Adrenal gland (tissue), 12 donors: Measurements from ENCODE around the gene PFKM. TPM values are rescaled to one million over a fixed set of nuclear protein-coding genes. Genes with fewer than 3 reads are reported as not detected.
A peak's percentile ranks its signal among the peaks of the same experiment; 100 is the strongest.

Experiments used
- DNase-seq, 7 donors: peaks; one replicate each; pipeline ENCODE4 v3.0.0-alpha.2; 2019 to 2020
- H3K27ac ChIP-seq, 5 donors: fragments of 200-600 bp; sonication (generic) in 4 of 5; 1 replicate in 3 of 5; 2 replicates in 2 of 5; pipeline versions ENCODE4 v1.5.1 to v1.8.0; 2016 to 2020; ENCODE audit warnings: mild to moderate bottlenecking in 1 of 5
- H3K27me3 ChIP-seq: fragments of 200-600 bp; 2 replicates; pipeline ENCODE4 v1.8.0; 2021
- H3K36me3 ChIP-seq, 2 donors: fragments of 200-600 bp; replicated peaks in 1 of 2; 1 replicate in 1 of 2; 2 replicates in 1 of 2; pipeline versions ENCODE4 v1.5.1 to v1.8.0; 2018 to 2022
- H3K4me1 ChIP-seq, 2 donors: fragments of 200-600 bp; replicated peaks in 1 of 2; 1 replicate in 1 of 2; 2 replicates in 1 of 2; pipeline versions ENCODE4 v1.5.1 to v1.8.0; 2018 to 2021
- H3K4me3 ChIP-seq, 4 donors: fragments of 200-600 bp; sonication (generic) in 3 of 4; one replicate each; pipeline ENCODE4 v1.5.1; 2016 to 2018
- H3K9me3 ChIP-seq, 3 donors: fragments of 200-600 bp; sonication (generic) in 1 of 3; replicated peaks in 1 of 3; 1 replicate in 2 of 3; 2 replicates in 1 of 3; pipeline versions ENCODE4 v1.5.1 to v1.8.0; 2016 to 2021
- POLR2A ChIP-seq, 2 donors: fragments of 450-650 bp; IDR thresholded peaks; one replicate each; pipeline ENCODE4 v1.6.1; 2017; ENCODE audit warnings: antibody characterized with exemption in 2 of 2, mild to moderate bottlenecking in 2 of 2, moderate library complexity in 1 of 2
- WGBS, 4 donors: extraction: QIAGEN DNeasy Blood & Tissue Kit in 2 of 4; methylation state at CpG; one replicate each; pipeline versions ENCODE4 v1.1.5 to v1.1.7; 2013 to 2017; 5-methylcytosine and 5-hydroxymethylcytosine counted together
- intact Hi-C, 2 donors: fragments of 100-400 bp; cut with DNase I; formaldehyde crosslinking; loops; one replicate each; pipeline versions ENCODE4 v1.14.1 to v1.15.0; 2022 to 2023
- polyA plus RNA-seq, 3 donors: library from polyadenylated mRNA; stranded (reverse); fragments of 200-250 nt in 2 of 3; fragments of 350-450 nt in 1 of 3; fragmentation: Illumina TruSeq in 1 of 3; extraction: RNeasy Lipid Tissue Mini Kit (QIAGEN cat#74804) in 1 of 3; gene quantifications; one replicate each; pipeline ENCODE4 v1.2.3, GENCODE V29; 2013 to 2014
- total RNA-seq, 9 donors: library from RNA; depleted of rRNA in 4 of 9; stranded (reverse); fragments of >200 nt in 4 of 9; fragments of 120-200 nt in 1 of 9; fragmentation: NEBNext Ultra II Directional in 1 of 9; extraction: Animal tissue kit (Norgen Biotek cat#: 25700) in 1 of 9; gene quantifications; one replicate each; pipeline versions ENCODE4 v1.1.0 to v1.2.4, GENCODE V29; 2013 to 2023
- TF ChIP-seq, protein P1 (sequence below), 6 experiments: fragments of 450-650 bp in 4 of 6; fragments of 200-600 bp in 2 of 6; sonication (generic) in 1 of 6; IDR thresholded peaks; 1 replicate in 5 of 6; 2 replicates in 1 of 6; pipeline versions ENCODE4 v1.5.1 to v1.8.0; 2016 to 2021; ENCODE audit warnings: antibody characterized with exemption in 6 of 6, mild to moderate bottlenecking in 2 of 6, moderate library complexity in 1 of 6
- donor health status: healthy with polysubstance abuse.
- donor health status: Bipolar disorder and iron deficiency.
- donor health status: DM: yes; HTN: yes; CAD: no.
- donor health status: DM: no; HTN: no; CAD: no.
- donor health status: DM: no; HTN: no; CAD: no.
- donor health status: DM: yes; HTN: yes; CAD: no.

Gene PFKM
- total and polyA plus RNA-seq, 12 donors: 44.4 to 183 (median 107) TPM

DNA sequence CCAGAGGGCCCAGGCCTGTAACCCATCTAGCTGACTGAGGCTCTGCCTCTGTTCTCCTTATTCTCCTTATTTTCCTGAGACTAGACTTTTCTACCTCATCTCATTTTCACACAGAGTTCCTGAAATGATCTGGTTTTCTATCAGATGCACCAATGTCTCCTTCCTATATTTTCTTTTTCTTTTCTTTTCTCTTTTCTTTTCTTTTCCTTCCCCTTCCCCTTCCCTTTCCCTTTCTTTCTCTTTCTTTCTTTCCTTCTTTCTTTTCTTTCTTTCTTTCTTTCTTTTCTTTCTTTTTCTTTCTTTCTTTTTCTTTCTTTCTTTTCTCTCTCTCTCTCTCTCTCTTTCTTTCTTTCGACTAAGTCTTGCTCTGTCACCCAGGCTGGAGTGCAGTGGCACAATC is 61.3 kb downstream of the PFKM start:
- no peak for DNase-seq
- Histone ChIP-seq H3K27me3 (no peaks in the 10 kb centered on the region), H3K27ac (no peak overlapping the region), H3K36me3 (no peaks in the 10 kb centered on the region), H3K9me3 (no peaks in the 10 kb centered on the region), H3K4me1 (peaks cover 5 to 21% of the 10 kb centered on the region in 2 donors), H3K4me3 (no peak overlapping the region)
- 83 to 95% (median 92%) methylated on average over 1 of the region's 1 CpG for WGBS, 4 donors
- intact Hi-C loops: loop anchor here (10.0 kb wide), 1 partner anchor 274 kb away; no protein-coding TSS in a partner anchor
- TF ChIP-seq, protein P1, sequence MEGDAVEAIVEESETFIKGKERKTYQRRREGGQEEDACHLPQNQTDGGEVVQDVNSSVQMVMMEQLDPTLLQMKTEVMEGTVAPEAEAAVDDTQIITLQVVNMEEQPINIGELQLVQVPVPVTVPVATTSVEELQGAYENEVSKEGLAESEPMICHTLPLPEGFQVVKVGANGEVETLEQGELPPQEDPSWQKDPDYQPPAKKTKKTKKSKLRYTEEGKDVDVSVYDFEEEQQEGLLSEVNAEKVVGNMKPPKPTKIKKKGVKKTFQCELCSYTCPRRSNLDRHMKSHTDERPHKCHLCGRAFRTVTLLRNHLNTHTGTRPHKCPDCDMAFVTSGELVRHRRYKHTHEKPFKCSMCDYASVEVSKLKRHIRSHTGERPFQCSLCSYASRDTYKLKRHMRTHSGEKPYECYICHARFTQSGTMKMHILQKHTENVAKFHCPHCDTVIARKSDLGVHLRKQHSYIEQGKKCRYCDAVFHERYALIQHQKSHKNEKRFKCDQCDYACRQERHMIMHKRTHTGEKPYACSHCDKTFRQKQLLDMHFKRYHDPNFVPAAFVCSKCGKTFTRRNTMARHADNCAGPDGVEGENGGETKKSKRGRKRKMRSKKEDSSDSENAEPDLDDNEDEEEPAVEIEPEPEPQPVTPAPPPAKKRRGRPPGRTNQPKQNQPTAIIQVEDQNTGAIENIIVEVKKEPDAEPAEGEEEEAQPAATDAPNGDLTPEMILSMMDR (IDR thresholded peaks at IDR 0.05): no peak
- no peak for TF ChIP-seq POLR2A (IDR thresholded peaks at IDR 0.05)

DNA sequence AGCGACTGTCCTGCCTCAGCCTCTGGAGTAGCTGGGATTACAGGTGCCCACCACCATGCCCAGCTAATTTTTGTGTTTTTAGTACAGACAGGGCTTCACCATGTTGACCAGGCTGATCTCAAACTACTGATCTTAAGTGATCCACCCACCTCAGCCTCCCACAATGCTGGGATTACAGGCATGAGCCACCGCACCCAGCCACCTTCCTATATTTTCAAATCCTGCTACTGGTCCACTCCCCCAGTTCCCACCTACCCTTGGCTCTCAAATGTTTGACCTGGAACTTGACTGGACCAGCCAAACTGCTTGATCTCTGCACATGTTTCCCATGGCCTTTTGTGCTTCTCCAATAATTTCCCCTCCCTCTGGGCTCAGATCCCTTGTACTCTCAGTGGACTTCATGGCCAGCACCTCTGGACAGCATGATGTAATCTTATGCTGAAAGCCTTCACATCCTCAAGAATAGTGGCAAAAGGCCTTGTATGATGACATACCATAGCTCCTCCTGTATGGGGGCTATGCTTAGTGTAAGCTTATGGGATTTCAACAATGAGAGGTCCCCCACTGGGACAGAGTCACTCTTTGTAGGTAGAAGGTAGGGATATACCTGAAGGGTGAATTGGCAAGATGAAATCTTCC is 61.8 kb downstream of the PFKM start:
- H3K9me3 ChIP-seq: no peaks in the 10 kb centered on the region
- peaks cover 5 to 21% of the 10 kb centered on the region in 2 donors for H3K4me1 ChIP-seq
- WGBS, 4 donors: 91 to 96% (median 94%) methylated on average over 2 of the region's 2 CpGs
- no peaks in the 10 kb centered on the region for H3K36me3 ChIP-seq
- TF ChIP-seq, protein P1 (IDR thresholded peaks at IDR 0.05): no peak
- TF ChIP-seq POLR2A (IDR thresholded peaks at IDR 0.05): no peak
- no peak overlapping the region for H3K27ac ChIP-seq
- no peak overlapping the region for H3K4me3 ChIP-seq
- H3K27me3 ChIP-seq: no peaks in the 10 kb centered on the region
- intact Hi-C loops: loop anchor here (10.0 kb wide), 1 partner anchor 274 kb away; no protein-coding TSS in a partner anchor
- DNase-seq: no peak

GRCh38 chr12:48182631-48183030 is 63.5 kb downstream of the PFKM start:
- no peaks in the 10 kb centered on the region for H3K27me3 ChIP-seq
- H3K36me3 ChIP-seq: no peaks in the 10 kb centered on the region
- H3K27ac ChIP-seq: peak overlapping the region in 3 of 5 donors; percentile 45 to 83 (median 58)
- intact Hi-C loops: loop anchor here (10.0 kb wide), 1 partner anchor 272 kb away; no protein-coding TSS in a partner anchor
- no peak for DNase-seq
- H3K4me1 ChIP-seq: peaks cover 5 to 21% of the 10 kb centered on the region in 2 donors
- no peak for TF ChIP-seq POLR2A (IDR thresholded peaks at IDR 0.05)
- TF ChIP-seq, protein P1 (IDR thresholded peaks at IDR 0.05): no peak
- no peaks in the 10 kb centered on the region for H3K9me3 ChIP-seq
- WGBS, 4 donors: 2 to 6% (median 2%) methylated on average over 7 of the region's 7 CpGs
- peak overlapping the region in 3 of 4 donors; percentile 50 to 62 (median 62) for H3K4me3 ChIP-seq

GRCh38 chr12:48183091-48183875 is 64.1 kb downstream of the PFKM start, which contains the start of gene CCDC184:
Gene CCDC184 (plus strand): TSS chr12:48183644. CDS start chr12:48184123, 479 bp downstream.
- Histone ChIP-seq H3K4me3 (peak within 1 kb of the TSS; percentile 50 to 62 (median 56)), H3K9me3 (no peaks in the 10 kb centered on the region), H3K27ac (peak within 1 kb of the TSS in 3 of 5 donors; percentile 45 to 83 (median 58)), H3K36me3 (no peaks in the 10 kb centered on the region), H3K27me3 (no peaks in the 10 kb centered on the region), H3K4me1 (peaks cover 5 to 21% of the 10 kb centered on the region in 2 donors)
- intact Hi-C loops: loop anchor here (10.0 kb wide), 1 partner anchor 272 kb away; no protein-coding TSS in a partner anchor
- peak; percentile 73 to 90 (median 81) for DNase-seq
- TF ChIP-seq, protein P1 (IDR thresholded peaks at IDR 0.05): peak; percentile 16 to 58 (median 42)
- TF ChIP-seq POLR2A (IDR thresholded peaks at IDR 0.05): peak in 1 of 2 donors; percentile 31
- WGBS, 4 donors: 0 to 1% (median 1%) methylated on average over 50 to 61 of the region's 61 CpGs
